NCI-H2227 treated with DMSO at 0.1 percent for 48 hours (cell line): ENCODE results near the gene MPP2.

Source experiments
- DNase-seq: peaks from one replicate; lab custom pipeline; 2025; lab: John Stamatoyannopoulos, UW

MPP2 gene

GRCh38 chr17:43846221-43846712 lies 61.1 kb downstream of the MPP2 start:
- DNase-seq, result peak; percentile 66

DNA sequence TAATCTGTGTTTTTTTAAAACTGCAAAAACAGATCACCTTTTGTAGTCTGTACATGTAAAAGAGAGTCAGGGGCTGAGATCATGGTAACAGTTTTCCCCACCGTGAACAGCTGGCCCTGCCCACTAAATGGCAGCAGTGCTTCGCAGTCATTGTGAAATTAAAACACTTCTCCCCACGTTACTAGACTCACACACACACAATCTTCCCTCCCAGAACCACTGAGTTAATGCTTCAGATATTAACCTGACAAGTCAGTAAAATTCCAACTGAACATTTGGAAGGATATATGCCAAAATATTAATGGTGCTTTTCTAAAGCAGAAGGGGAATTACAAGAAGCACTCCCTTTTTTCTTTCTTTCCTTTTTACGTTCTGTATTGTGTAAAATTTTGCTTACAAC lies 61.6 kb downstream of the MPP2 start:
- DNase-seq, result no peak

GRCh38 chr17:43844241-43844640 lies 63.1 kb downstream of the MPP2 start:
- no peak for DNase-seq

DNA sequence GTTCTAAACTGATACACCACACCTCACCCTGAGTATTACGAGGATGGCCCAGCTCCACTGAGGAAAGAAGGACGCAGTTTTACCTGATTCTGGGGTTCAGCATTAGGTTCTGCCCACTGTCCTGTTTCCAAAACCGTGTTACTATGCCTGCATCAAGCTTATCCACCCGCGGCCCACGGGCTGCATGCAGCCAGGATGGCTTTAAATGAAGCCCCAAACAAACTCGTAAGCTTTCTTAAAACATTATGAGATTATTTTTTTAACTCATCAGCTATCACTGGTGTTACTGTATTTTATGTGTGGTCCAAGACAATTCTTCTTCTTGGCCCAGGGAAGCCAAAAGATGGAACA lies 64.4 kb downstream of the MPP2 start:
- DNase-seq, result no peak

DNA sequence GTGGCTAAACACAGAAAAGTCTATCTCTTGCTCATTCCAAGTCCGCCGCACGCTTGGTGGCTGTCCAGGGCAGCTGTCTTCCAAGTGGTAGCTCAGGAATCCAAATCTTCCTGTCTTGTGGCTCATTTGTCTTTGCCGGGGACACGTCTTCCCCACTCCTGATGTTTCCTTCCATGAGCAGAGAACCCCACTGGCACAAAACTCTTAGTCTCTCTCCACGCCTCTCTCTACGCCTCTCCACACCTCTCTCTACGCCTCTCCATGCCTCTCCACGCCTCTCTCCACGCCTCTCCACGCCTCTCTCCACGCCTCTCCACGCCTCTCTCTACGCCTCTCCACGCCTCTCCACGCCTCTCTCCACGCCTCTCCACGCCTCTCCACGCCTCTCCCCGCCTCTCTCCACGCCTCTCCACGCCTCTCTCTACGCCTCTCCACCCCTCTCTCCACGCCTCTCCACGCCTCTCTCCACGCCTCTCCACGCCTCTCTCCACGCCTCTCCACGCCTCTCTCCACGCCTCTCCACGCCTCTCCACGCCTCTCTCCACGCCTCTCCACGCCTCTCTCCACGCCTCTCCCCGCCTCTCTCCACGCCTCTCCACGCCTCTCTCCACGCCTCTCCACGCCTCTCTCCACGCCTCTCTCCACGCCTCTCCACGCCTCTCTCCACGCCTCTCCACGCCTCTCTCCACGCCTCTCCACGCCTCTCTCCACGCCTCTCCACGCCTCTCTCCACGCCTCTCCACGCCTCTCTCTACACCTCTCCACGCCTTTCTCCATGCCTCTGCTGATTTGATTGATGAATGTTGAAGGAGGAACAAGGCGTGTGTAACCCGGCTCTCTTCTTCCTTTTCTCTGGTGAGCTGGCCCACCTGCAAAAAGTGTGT lies 65.0 kb downstream of the MPP2 start:
- DNase-seq, result peak; percentile 38

DNA sequence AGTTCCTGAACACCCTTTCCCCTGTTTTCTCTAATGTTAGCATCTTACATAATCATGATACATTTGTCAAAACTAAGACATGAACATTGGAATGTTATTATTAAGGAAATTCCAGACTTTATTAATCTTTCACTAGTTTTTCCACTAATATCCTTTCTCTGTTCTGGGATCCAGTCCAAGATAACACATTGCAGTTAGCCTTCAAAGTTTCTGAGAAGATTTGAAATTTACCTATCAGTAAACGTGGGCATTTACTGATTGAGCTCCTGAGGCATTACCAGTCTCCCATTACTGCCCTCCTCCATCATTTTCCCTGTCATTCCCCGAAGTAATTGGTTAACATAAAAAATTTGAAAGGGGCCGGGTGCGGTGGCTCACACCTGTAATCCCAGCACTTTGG lies 66.1 kb downstream of the MPP2 start:
- DNase-seq, result no peak

- peak; percentile 3 for DNase-seq
These were observed 66.5 kb downstream of the MPP2 start for GRCh38 chr17:43840814-43841213.

- DNase-seq, result peak; percentile 59
These were observed 67.6 kb downstream of the MPP2 start for GRCh38 chr17:43839670-43840108.

DNA sequence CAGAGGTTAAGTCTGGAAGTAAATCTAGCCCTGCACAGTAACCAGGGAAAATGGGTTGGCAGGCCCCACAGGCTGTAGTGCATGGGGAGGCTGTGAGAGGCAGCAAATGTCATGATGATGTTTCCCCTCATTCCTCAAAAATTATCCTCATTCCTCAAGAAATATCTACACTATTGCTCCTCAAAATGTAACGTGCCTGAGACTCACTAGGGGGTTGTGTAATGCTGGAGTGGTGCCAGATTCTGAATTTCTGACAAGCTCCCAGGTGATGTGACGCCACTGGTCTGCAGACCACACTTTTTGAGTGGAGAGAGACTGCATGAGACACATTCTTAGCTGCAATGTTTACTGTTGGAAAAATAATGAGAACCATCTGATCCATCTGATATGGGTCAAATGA lies 73.2 kb downstream of the MPP2 start:
- no peak for DNase-seq

- peak; percentile 75 for DNase-seq
These were observed 74.1 kb downstream of the MPP2 start, which contains the start of gene MPP3 for GRCh38 chr17:43832976-43833829. MPP3 (minus strand) TSS chr17:43833146; CDS start chr17:43831906, 1,240 bp downstream.

DNA sequence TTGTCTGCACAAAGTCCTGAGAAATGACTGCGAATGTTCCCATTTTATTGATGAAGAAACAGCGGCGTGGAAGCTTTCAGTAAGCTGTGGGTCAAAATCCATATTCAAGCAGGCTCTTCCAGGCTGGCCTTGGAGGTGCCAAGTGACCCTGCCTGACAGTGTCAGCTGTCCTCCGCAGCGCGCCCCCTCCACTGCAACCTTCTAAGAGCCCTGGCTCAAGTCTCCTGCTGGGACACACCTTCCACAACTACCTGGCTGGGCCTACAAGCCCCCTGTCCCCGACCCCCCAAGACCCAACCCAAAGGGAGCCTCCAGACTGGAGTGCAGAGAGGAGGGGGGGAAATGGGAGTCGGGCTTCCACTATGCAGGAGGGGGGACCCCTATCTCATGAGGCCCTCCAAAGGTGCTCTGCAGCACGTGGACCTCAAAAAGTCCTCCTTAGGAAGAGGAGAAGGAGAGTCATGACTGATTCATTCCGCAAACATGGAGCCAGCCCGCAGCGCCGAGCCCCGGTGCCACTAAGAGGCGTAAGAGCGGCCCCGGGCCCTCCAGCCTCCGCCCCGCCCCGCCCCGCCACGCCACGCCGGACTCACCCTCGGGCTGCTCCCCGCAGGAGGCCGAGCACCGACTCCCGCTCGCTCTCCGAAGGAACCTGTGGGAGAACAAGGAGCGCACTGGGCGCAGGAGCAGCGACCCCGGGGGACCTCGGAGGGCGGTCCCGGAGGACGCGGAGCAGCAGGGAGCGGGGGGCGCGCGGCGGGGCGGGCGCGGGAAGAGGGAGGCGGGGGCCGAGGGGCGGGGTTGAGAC lies 75.0 kb downstream of the MPP2 start:
- no peak for DNase-seq

- no peak for DNase-seq
These were observed 75.7 kb downstream of the MPP2 start for GRCh38 chr17:43831633-43832032.

GRCh38 chr17:43830510-43831140 lies 76.7 kb downstream of the MPP2 start:
- no peak for DNase-seq

GRCh38 chr17:43829738-43830137 lies 77.6 kb downstream of the MPP2 start:
- no peak for DNase-seq

- no peak for DNase-seq
These were observed 79.7 kb downstream of the MPP2 start for GRCh38 chr17:43827596-43827995.

DNA sequence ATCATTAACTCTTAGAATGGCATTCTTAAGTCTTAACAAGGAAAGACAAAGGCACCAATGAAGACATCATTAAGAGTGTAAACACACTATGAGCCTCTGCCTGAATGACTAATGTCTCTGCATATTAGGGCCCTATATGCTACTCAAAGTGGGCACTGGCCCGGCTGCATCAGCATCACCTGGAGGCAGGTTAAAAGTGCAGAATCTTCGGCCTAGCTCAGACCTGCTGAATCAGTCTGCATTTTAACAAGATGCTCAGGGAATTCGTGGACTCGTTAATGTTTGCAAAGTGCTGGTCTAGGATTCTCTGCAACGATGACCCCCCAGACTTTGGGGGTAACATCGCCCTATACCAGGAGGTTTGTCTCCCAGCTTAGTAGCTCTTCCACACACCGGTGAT lies 81.1 kb downstream of the MPP2 start:
- no peak for DNase-seq

DNA sequence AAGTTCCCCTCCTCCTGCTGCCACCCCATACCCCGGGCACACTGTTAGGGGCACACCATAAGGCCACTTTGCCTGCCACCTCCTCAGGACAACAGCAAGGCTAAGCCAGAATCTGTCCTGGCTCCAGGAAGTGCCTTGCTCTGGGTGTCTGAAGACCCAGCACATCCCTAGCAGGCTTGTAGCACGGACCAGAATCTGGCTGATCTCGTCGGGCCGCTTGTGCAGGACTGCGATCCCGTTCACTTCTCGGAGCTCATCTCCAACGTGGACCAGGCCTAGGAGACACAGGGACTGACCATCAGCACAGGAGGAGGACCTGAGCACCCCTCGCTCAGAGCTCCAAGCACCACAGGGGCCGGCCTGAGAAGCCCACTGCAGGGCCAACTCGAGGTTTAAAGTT lies 81.8 kb downstream of the MPP2 start:
- DNase-seq, result no peak
